SK-N-SH treated with all-trans-retinoic acid at 6 μM for 48 hours (cell line): ENCODE results near the gene ACTBL2.

Source experiments
- ATAC-seq: fragments of 200-7000 bp; cut with Tn5 transposase; 3 replicates; pipeline ENCODE4 v1.9.1; 2020; ENCODE audit warnings: mild to moderate bottlenecking, moderate library complexity
- ARNTL ChIP-seq: fragments of 450-650 bp; formaldehyde crosslinking; IDR thresholded peaks from 2 replicates; pipeline ENCODE4 v1.5.0; 2020; ENCODE audit warnings: low read depth, mild to moderate bottlenecking, moderate library complexity, borderline replicate concordance
- BACH2 ChIP-seq: fragments of 250-450 bp; sonication (Bioruptor Pico); IDR thresholded peaks from 2 replicates; pipeline ENCODE4 v1.9.0; 2021; ENCODE audit warnings: mild to moderate bottlenecking, borderline replicate concordance
- CSDC2 ChIP-seq: fragments of 250-450 bp; sonication (Bioruptor Pico); IDR thresholded peaks from 2 replicates; pipeline ENCODE4 v1.5.0; 2020; ENCODE audit warnings: mild to moderate bottlenecking, moderate library complexity
- ESRRG ChIP-seq: fragments of 250-450 bp; sonication (Bioruptor Pico); IDR thresholded peaks from 2 replicates; pipeline ENCODE4 v1.6.1; 2021; ENCODE audit warnings: mild to moderate bottlenecking
- GLIS3 ChIP-seq: fragments of 250-450 bp; sonication (Bioruptor Pico); IDR thresholded peaks from 2 replicates; pipeline ENCODE4 v1.5.0; 2020; ENCODE audit warnings: mild to moderate bottlenecking, moderate library complexity
- ISL1 ChIP-seq: fragments of 250-450 bp; sonication (Bioruptor Pico); IDR thresholded peaks from 2 replicates; pipeline ENCODE4 v2.1.2; 2022; ENCODE audit warnings: mild to moderate bottlenecking, moderate library complexity
- OSR1 ChIP-seq: fragments of 250-450 bp; sonication (Bioruptor Pico); IDR thresholded peaks from 2 replicates; pipeline ENCODE4 v1.8.0; 2022; ENCODE audit warnings: moderate library complexity, mild to moderate bottlenecking, inconsistent platforms
- PPARA ChIP-seq: fragments of 250-450 bp; sonication (Bioruptor Pico); IDR thresholded peaks from 2 replicates; pipeline ENCODE4 v1.5.0; 2020; ENCODE audit warnings: mild to moderate bottlenecking, borderline replicate concordance
- RARB ChIP-seq: fragments of 250-450 bp; sonication (Bioruptor Pico); IDR thresholded peaks from 2 replicates; pipeline ENCODE4 v1.8.0; 2021; ENCODE audit warnings: mild to moderate bottlenecking, moderate library complexity
- TCF4 ChIP-seq: fragments of 250-450 bp; sonication (Bioruptor Pico); IDR thresholded peaks from 2 replicates; pipeline ENCODE4 v1.8.0; 2021; ENCODE audit warnings: mild to moderate bottlenecking, moderate library complexity, borderline replicate concordance
- TOX ChIP-seq: fragments of 250-450 bp; sonication (Bioruptor Pico); IDR thresholded peaks from 2 replicates; pipeline ENCODE4 v1.8.0; 2021; ENCODE audit warnings: mild to moderate bottlenecking, moderate library complexity, borderline replicate concordance
- TSHZ2 ChIP-seq: fragments of 250-450 bp; sonication (Bioruptor Pico); IDR thresholded peaks from 2 replicates; pipeline ENCODE4 v1.5.0; 2020; ENCODE audit warnings: mild to moderate bottlenecking, moderate library complexity
- ZC3H10 ChIP-seq: fragments of 250-450 bp; sonication (Bioruptor Pico); IDR thresholded peaks from 2 replicates; pipeline ENCODE4 v1.5.1; 2021; ENCODE audit warnings: mild to moderate bottlenecking, moderate library complexity
- ZFP3 ChIP-seq: fragments of 250-450 bp; sonication (Bioruptor Pico); IDR thresholded peaks from 2 replicates; pipeline ENCODE4 v1.5.0; 2020; ENCODE audit warnings: mild to moderate bottlenecking, moderate library complexity
- ZFP30 ChIP-seq: fragments of 450-650 bp; formaldehyde crosslinking; IDR thresholded peaks from 2 replicates; pipeline ENCODE4 v1.5.0; 2022; ENCODE audit warnings: mild to moderate bottlenecking, moderate library complexity
- ZNF565 ChIP-seq: fragments of 450-650 bp; formaldehyde crosslinking; conservative IDR thresholded peaks from 2 replicates; pipeline ENCODE4 v1.5.0; 2020; ENCODE audit warnings: low read depth, mild to moderate bottlenecking, moderate library complexity
- ZNF70 ChIP-seq: fragments of 450-650 bp; formaldehyde crosslinking; IDR thresholded peaks from 2 replicates; pipeline ENCODE4 v1.5.0; 2020; ENCODE audit warnings: mild to moderate bottlenecking, moderate library complexity
- ZNF8 ChIP-seq: fragments of 450-650 bp; formaldehyde crosslinking; IDR thresholded peaks from 2 replicates; pipeline ENCODE4 v1.5.0; 2020; ENCODE audit warnings: mild to moderate bottlenecking, moderate library complexity
- TF ChIP-seq, protein P1 (sequence below): fragments of 250-450 bp; sonication (Bioruptor Pico); IDR thresholded peaks from 2 replicates; pipeline ENCODE4 v1.5.1; 2020; ENCODE audit warnings: low read depth, mild to moderate bottlenecking, moderate library complexity
- TF ChIP-seq, protein P2 (sequence below): fragments of 250-450 bp; sonication (Bioruptor Pico); IDR thresholded peaks from 2 replicates; pipeline ENCODE4 v1.8.0; 2020; ENCODE audit warnings: mild to moderate bottlenecking, moderate library complexity, borderline replicate concordance
- TF ChIP-seq, protein P3 (sequence below): fragments of 250-450 bp; sonication (Bioruptor Pico); IDR thresholded peaks from 2 replicates; pipeline ENCODE4 v1.8.0; 2021; ENCODE audit warnings: low read depth, mild to moderate bottlenecking, moderate library complexity, borderline replicate concordance
- TF ChIP-seq, protein P4 (sequence below): fragments of 250-450 bp; sonication (Bioruptor Pico); IDR thresholded peaks from 2 replicates; pipeline ENCODE4 v1.5.1; 2021; ENCODE audit warnings: mild to moderate bottlenecking, moderate library complexity

The ACTBL2 gene

GRCh38 chr5:57504357-57504756 is 21.7 kb upstream of the ACTBL2 start:
- TF ChIP-seq ZFP3 (CRISPR knock-in tag), result 0 out of 2 replicates have a peak, but pooled peaks have one; percentile 13
- TF ChIP-seq, protein P1, sequence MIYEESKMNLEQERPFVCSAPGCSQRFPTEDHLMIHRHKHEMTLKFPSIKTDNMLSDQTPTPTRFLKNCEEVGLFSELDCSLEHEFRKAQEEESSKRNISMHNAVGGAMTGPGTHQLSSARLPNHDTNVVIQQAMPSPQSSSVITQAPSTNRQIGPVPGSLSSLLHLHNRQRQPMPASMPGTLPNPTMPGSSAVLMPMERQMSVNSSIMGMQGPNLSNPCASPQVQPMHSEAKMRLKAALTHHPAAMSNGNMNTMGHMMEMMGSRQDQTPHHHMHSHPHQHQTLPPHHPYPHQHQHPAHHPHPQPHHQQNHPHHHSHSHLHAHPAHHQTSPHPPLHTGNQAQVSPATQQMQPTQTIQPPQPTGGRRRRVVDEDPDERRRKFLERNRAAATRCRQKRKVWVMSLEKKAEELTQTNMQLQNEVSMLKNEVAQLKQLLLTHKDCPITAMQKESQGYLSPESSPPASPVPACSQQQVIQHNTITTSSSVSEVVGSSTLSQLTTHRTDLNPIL (CRISPR knock-in tag), result no peak
- no peak for ATAC-seq

- TF ChIP-seq, protein P1 (CRISPR knock-in tag), result no peak
- TF ChIP-seq CSDC2 (CRISPR knock-in tag), result no peak
- no peak for TF ChIP-seq ESRRG
- TF ChIP-seq, protein P2, sequence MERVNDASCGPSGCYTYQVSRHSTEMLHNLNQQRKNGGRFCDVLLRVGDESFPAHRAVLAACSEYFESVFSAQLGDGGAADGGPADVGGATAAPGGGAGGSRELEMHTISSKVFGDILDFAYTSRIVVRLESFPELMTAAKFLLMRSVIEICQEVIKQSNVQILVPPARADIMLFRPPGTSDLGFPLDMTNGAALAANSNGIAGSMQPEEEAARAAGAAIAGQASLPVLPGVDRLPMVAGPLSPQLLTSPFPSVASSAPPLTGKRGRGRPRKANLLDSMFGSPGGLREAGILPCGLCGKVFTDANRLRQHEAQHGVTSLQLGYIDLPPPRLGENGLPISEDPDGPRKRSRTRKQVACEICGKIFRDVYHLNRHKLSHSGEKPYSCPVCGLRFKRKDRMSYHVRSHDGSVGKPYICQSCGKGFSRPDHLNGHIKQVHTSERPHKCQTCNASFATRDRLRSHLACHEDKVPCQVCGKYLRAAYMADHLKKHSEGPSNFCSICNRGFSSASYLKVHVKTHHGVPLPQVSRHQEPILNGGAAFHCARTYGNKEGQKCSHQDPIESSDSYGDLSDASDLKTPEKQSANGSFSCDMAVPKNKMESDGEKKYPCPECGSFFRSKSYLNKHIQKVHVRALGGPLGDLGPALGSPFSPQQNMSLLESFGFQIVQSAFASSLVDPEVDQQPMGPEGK, result peak; percentile 82
- TF ChIP-seq RARB (CRISPR knock-in tag), result peak; percentile 91
- no peak for TF ChIP-seq TCF4
- peak; percentile 83 for TF ChIP-seq ZC3H10
- TF ChIP-seq TSHZ2 (CRISPR knock-in tag), result no peak
- TF ChIP-seq, protein P3, sequence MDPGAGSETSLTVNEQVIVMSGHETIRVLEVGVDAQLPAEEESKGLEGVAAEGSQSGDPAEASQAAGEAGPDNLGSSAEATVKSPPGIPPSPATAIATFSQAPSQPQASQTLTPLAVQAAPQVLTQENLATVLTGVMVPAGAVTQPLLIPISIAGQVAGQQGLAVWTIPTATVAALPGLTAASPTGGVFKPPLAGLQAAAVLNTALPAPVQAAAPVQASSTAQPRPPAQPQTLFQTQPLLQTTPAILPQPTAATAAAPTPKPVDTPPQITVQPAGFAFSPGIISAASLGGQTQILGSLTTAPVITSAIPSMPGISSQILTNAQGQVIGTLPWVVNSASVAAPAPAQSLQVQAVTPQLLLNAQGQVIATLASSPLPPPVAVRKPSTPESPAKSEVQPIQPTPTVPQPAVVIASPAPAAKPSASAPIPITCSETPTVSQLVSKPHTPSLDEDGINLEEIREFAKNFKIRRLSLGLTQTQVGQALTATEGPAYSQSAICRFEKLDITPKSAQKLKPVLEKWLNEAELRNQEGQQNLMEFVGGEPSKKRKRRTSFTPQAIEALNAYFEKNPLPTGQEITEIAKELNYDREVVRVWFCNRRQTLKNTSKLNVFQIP (CRISPR knock-in tag), result no peak
- TF ChIP-seq ZNF8 (CRISPR knock-in tag), result no peak
- no peak for TF ChIP-seq ZNF70 (CRISPR knock-in tag)
- peak; percentile 95 for TF ChIP-seq TOX
- no peak for TF ChIP-seq ZNF565 (CRISPR knock-in tag)
- TF ChIP-seq ZFP3 (CRISPR knock-in tag), result peak; percentile 55; the same call in 1 of the 2 replicates
- TF ChIP-seq OSR1 (CRISPR knock-in tag), result no peak
- TF ChIP-seq BACH2 (CRISPR knock-in tag), result no peak
- TF ChIP-seq, protein P4, sequence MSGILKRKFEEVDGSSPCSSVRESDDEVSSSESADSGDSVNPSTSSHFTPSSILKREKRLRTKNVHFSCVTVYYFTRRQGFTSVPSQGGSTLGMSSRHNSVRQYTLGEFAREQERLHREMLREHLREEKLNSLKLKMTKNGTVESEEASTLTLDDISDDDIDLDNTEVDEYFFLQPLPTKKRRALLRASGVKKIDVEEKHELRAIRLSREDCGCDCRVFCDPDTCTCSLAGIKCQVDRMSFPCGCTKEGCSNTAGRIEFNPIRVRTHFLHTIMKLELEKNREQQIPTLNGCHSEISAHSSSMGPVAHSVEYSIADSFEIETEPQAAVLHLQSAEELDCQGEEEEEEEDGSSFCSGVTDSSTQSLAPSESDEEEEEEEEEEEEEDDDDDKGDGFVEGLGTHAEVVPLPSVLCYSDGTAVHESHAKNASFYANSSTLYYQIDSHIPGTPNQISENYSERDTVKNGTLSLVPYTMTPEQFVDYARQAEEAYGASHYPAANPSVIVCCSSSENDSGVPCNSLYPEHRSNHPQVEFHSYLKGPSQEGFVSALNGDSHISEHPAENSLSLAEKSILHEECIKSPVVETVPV (CRISPR knock-in tag), result no peak
- TF ChIP-seq ARNTL (CRISPR knock-in tag), result no peak
- no peak for TF ChIP-seq PPARA
- peak; percentile 92 for TF ChIP-seq ISL1 (CRISPR knock-in tag)
- TF ChIP-seq GLIS3, result no peak
- TF ChIP-seq ZFP30 (CRISPR knock-in tag), result no peak
- TF ChIP-seq, all 23 proteins: peak for 6
These were observed 20.8 kb upstream of the ACTBL2 start for GRCh38 chr5:57503433-57503832.

More at GRCh38 chr5:57503433-57503832, 20.8 kb upstream of the ACTBL2 start:
- peak; percentile 75 for ATAC-seq
